NCI-H526 (cell line): Measurements from ENCODE around the gene DHRSX.
"Not testable (repeated sequence)": the region's sequence is repeated elsewhere in the genome, so short reads cannot be mapped to it uniquely, and the experiment has no call there.

Experiments
- DNase-seq, 2 experiments: peaks; one replicate each; lab custom pipeline; 2025; lab: John Stamatoyannopoulos, UW

The DHRSX gene

GRCh38 chrX:2520539-2520938 is 19.8 kb upstream of the DHRSX start:
- no peak for DNase-seq

GRCh38 chrX:2519638-2520037 is 18.9 kb upstream of the DHRSX start:
- not testable (repeated sequence) for DNase-seq

GRCh38 chrX:2517055-2517454 is 16.3 kb upstream of the DHRSX start:
- DNase-seq: no peak

- DNase-seq: no peak
Observed at GRCh38 chrX:2516623-2517022, 15.8 kb upstream of the DHRSX start.

- DNase-seq: no peak
Observed at GRCh38 chrX:2514131-2514530, 13.4 kb upstream of the DHRSX start.

GRCh38 chrX:2513121-2513664 is 12.4 kb upstream of the DHRSX start:
- no peak for DNase-seq

GRCh38 chrX:2512501-2512900 is 11.7 kb upstream of the DHRSX start:
- DNase-seq: no peak

- DNase-seq: no peak
Observed at GRCh38 chrX:2511326-2511725, 10.6 kb upstream of the DHRSX start.

- DNase-seq: no peak
Observed at GRCh38 chrX:2508648-2509335, 8.0 kb upstream of the DHRSX start.

GRCh38 chrX:2507904-2508627 is 7.3 kb upstream of the DHRSX start:
- no peak for DNase-seq

- no peak for DNase-seq
Observed at GRCh38 chrX:2507196-2507595, 6.4 kb upstream of the DHRSX start.

- DNase-seq: not testable (repeated sequence)
Observed at GRCh38 chrX:2505341-2505740, 4.6 kb upstream of the DHRSX start.

- DNase-seq: no peak
Observed at GRCh38 chrX:2504706-2505332, 4.0 kb upstream of the DHRSX start.

- no peak for DNase-seq
Observed at GRCh38 chrX:2503591-2504500, 3.1 kb upstream of the DHRSX start.

- DNase-seq: no peak
Observed at GRCh38 chrX:2502668-2503519, 2.1 kb upstream of the DHRSX start.

GRCh38 chrX:2502120-2502667 is 1.4 kb upstream of the DHRSX start:
- no peak for DNase-seq

- no peak for DNase-seq
Observed at GRCh38 chrX:2501559-2502102, 855 bp upstream of the DHRSX start.

- DNase-seq: no peak
Observed at GRCh38 chrX:2500091-2500802, 529 bp downstream of the DHRSX start.

GRCh38 chrX:2499507-2499906 is 1.3 kb downstream of the DHRSX start:
- no peak for DNase-seq
